GM21576 (cell line): ENCODE data around the gene FGD3.
"Not testable (repeated sequence)": the region's sequence is repeated elsewhere in the genome, so short reads cannot be mapped to it uniquely, and the experiment has no call there.

Experiments
- ATAC-seq: cut with Tn5 transposase; IDR thresholded peaks from one replicate; pipeline ENCODE4 v1.9.1; 2021; ENCODE audit warnings: mild to moderate bottlenecking, moderate library complexity; ENCODE audit not compliant: unreplicated experiment

FGD3 gene

DNA sequence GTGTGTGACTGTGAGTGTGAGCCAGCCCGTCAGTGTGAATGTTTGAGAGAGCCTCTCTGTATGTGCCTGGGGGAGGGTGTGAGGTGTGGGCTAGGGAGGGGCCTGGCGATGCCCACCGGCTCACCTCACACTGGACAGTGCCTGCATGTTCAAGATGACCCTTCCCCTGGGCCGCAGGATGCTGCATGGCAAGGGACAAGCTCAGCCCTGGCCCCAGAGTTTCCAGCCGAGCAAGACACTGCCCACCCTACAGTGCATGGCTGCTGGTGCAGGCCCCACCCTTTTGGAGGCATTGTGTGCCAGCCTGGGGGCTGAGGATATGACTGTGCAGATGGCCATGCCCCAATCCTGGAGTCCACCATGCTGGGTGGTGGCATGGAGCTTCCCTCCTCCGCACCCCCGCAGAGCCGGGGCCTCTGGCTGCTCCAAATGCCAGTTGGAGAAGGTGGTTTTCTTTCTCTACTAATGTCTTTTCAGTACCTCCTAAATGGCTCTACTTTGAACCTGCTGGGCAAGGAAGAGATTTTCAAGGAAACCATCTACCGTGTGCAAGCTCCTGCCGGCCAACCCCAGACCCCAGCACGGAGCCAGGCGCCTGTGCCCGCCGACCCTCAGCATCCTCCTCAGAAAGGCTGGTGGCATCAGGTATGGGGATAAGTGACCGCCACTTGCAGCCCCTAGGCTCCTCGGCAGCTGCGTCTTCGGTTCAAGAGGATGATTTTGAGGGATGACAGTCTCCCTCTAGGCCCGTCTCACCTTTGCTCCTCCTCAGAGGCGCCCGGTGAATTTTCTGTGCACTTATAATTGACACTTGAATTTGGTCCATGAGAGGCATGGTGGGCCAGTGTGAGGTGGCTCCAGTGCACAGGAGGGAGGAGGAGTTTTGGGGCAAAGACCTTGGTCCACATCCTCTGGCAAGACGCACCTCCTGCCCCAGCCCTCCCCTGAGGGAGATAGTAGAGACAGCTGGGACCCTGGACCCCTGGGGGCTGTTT, 27.7 kb downstream of the FGD3 start:
- ATAC-seq = no peak

DNA sequence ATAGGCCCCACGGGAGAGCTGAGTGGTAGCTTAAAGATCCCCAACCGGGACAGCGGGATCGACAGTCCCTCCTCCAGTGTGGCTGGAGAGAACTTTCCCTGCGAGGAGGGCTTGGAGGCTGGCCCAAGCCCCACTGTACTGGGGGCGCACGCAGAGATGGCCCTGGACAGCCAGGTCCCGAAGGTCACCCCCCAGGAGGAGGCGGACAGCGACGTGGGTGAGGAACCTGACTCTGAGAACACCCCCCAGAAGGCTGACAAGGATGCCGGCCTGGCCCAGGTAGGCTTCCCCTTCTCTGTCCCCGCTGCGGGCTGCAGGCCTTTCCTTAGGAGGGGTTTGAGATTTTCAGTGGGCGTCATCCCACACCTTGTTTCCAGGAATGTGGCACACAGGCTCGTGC, 29.1 kb downstream of the FGD3 start:
- ATAC-seq = no peak

DNA sequence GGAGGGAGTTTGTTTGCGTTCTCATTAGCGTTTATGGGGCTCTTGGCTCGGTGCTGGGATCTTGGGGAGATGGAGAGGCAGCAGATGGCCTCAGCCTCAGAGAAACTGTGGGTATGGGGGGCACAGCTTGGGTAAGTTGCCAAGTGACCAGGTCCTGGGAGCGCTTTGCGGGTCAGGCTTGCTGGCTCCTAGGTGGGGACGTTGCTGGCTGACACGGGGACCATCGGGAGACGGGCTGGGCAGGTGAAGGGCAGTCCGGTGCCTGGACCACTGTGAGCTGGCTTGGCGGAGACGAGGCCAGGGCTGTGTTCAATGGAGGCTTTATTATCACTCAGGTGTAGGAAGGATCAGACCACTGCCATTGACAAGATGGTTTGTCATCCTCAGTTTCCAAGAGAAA, 30.0 kb downstream of the FGD3 start:
- ATAC-seq = no peak

DNA sequence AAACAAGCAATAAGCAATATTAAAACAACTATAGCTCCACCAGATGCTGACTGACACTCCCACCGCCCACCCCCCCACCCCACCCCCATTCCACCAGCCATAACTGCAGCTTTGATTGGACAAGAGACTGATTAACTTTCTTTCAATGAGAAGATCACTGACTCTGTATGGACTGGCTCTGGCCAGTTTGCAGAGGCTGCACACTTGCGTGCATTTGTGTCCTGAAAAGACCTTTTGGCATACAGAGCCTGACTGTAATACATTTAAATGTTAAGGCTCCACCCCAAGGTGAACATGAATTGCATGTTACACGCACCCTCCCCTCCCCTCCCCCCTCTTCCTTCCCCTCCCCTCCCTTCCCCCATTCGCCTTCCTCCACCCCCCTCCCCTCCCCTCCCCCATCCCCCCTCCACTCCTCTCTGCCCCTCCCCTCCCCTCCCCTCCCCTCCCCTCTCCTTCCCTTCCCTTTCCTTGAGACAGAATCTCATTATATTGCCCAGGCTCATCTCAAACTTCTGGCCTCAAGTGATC, 31.1 kb downstream of the FGD3 start:
- ATAC-seq = no peak

DNA sequence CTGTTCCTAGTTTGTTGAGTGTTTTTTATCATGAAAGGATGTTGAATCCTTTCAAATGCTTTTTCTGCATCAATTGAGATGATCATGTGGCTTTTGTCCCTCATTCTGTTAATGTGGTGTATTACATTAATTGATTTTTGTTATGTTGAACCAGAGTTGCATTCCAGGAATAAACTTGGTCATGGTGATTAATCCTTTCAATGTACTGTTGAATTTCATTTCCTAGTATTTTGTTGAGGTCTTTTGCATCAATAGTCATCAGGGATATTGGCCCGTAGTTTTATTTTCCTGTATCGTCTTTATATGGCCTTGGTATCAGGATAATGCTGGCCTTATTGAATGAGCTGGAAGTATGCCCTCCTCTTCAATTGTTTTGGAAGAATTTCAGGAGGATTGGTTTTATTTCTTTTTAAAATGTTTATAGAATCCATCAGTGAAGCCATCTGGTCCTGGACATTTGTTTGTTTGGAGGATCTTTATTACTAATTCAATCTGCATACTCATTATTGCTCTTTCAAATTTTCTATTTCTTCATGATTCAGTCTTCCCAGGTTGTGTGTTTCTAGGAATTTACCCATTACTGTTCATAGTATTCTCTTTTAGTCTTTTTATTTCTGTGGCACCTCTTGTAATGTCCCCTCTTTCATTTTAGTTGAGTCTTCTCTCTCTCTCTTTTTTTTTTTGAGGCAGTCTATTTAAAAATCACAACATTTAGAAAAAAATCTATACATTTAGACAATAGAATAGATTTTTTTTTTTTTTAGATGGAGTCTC, 32.1 kb downstream of the FGD3 start:
- ATAC-seq = no peak

DNA sequence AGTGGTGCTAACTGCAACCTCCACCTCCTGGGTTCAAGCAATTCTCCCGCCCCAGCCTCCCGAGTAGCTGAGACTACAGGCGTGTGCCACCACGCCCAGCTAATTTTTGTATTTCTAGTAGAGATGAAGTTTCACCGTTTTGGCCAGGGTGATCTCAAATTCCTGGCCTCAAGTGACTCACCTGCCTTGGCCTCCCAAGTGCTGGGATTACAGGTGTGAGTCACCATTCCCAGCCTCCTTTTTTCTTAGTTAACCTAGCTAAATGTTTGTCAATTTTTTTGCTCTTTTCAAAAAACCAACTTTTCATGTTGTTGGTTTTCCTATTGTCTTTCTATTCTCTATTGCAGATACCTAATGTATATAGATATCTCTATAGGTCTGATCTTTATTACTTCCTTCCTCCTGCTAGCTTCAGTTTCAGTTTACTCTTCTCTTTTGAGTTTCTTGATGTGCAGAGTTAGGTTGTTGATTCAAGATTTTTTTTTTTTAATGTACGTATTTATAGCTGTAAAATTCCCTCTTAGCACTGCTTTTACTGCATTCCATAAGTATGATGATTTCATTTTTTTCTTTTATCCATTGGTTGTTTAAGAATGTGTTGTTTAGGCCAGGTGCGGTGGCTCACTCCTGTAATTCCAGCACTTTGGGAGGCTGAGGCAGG, 32.9 kb downstream of the FGD3 start:
- no peak for ATAC-seq

DNA sequence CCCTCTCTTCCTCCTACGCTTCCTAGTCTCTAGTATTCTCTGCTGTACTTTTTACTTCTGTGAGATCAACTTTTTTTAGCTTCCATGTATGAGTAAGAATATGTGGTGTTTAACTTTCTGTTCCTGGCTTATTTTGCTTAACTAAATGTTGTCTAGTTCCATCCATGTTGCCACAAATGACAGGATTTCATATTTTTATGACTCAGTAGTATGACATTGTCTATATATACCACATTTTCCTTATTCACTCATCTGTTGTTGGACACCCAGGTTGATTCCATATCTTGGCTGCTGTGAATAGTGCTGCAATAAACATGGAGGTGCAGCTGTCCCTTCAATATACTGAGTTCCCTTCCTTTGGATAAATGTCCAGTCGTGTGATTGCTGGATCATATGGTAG, 34.8 kb downstream of the FGD3 start:
- ATAC-seq = no peak

DNA sequence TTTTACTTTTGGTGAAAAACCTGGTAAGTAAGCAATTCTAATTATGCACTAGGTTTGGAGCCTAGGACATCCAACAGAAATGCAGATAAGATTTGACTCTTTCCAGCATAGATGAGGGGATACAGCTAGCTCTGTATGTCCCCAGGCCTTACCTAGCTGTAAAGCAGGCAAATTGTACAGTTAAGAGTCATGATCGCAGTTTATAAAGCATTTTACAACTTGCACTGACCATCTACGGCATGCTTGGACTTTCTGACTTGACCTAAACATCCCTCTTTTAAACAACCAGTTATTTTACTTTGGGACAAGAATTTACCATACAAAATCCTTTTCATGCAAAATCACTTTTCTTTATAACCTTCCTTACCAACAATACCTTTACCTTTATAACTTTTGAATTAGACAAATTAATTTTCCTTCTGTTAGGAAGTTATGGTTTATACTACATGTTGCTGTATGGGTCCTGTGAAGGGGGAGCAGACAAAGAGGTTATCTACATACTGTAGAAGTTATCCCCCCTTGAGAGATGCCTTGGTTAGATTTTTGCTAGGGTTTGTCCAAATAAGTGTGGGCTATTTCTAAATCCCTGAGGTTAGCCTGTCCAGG, 36.8 kb downstream of the FGD3 start:
- ATAC-seq = no peak

DNA sequence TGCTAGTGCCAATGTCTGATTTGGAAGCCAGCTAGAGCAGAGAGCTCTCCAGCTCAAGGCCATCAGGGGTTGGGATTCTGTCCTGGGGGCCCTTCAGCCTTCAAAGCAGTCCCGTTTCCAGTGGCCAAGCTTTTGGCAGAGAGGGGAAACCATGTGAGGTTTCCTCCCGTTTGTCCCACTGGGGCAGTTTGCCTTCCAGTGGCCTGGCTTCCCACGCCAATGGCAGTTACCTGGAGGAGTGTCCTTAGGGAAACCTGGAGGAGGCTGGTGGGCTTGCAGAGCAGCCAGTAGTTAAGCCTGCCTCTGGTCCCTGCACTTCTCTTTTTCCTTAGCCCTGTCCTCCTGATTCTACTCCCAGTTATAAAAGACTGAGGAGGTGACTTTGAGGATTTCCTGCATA, 37.7 kb downstream of the FGD3 start:
- ATAC-seq = no peak

DNA sequence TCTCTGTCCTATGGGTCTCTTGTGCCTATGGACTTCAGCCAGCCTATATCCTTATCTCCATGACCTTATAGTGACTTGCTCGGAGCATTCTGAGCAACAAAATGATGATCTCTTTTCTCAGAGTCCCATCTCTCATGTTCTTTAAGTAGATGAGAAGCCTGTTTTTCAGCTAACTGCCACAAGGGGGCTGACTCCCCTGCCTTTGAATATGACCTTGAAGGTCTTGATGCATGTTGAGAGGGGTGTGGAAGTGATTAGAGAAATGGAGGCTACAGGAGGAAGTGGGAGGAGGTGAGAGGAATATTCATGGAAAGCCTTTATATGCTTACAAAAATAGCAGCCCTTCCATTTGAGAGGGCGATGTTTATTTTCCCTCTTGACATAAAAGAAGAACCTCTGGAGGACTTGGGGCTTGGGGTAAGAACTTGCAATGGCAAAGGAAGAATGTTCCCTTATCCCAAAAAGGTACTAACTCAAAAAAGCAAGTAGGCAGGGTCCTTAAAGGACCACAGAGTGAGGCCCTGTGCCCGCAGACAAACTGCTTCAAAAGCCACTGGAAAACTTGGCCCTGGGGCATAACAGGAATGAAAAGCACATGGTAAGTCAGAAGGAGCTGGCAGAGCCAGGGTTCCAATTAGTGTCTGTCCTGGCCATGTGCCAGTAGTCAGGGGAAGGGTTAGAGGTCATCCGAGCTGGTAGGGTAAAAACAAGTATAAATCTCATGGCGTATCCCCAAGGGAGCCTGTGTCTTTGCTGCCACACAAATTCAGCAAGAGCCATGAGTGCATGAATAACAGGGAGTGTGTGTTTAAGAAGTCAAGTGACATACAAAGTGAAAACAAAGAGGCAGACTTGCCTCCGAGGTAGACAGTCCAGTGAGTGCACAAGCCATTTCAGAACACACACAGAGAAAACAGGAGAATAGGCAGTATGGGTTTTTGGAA, 39.1 kb downstream of the FGD3 start:
- ATAC-seq = no peak

DNA sequence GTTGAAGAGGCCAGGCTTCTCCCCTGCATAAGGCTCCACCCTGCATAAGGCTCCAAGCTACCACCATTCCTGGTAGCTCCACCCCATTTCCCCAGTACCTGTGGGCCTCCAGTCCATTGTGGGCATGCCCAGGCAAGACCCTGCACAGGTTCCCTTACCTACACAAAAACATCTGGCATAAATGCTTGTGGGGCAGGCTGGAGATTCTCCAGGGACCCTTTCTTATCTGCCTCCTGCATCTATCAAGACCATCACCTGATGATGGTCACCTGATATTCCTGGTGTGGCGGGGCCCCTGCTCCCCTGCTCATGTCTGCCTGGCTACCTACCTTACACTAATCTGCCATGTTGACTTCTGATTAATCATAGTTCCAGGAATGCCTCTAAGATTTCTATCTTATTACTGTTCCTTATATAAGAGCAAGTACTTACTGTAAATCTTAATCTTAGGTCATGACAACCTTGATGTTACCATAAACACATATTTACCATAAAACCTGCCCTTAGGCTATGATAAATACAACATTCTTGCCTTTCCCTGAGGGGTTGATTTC, 41.0 kb downstream of the FGD3 start:
- ATAC-seq = no peak

DNA sequence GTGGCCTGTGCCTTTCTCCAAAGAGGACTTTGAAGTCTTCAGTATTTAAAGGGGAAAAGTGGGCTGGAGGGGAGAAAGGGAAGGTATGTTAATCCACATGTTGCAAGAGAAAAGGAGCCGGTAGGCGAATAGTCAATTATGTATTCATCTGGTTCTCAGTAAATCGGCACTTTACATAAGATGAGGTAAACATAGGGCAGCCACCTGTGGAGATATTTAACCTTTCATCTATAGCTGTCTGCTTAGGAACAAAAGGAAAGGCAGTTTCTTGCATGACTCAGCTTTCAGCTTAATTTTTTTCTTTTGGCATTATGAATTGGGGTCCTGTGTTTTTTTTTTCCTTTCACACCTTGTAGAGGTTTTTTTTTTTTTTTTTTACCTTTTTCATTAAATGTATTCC, 42.2 kb downstream of the FGD3 start:
- no peak for ATAC-seq

DNA sequence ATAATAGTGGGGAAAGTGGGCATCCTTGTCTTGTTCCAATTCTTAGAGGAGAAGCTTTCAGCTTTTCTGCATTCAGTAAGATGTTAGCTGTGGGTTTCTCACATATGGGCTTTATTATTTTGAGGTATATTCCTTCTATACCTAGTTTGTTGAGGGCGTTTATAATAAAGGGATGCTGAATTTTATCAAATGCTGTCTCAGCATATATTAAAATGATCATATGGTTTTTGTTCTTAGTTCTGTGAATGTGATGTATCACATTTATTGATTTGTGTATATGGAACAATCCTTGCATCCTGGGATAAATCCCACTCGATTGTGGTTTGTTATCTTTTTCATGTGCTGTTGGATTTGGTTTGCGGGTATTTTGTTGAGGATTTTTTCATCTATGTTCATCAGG, 43.1 kb downstream of the FGD3 start:
- no peak for ATAC-seq

DNA sequence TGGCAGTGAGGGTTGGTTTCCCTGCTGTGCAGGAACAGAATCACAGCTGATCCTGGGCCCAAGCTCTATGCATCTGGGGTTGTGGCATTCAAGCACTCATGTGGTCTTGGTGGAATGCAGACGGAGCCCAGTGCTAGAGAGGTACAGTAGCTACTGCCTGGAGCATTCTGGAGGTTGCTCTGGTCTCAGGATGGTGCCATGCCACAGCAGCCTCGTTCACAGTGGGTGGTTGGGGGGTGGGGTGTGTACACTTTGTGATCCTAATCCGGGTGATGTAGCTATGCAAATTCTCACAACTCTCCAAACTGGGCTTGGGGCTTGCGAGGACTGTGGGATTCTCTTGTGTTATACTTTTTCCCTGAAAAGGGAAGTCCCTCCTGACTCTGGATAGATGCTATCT, 45.2 kb downstream of the FGD3 start:
- ATAC-seq = no peak

DNA sequence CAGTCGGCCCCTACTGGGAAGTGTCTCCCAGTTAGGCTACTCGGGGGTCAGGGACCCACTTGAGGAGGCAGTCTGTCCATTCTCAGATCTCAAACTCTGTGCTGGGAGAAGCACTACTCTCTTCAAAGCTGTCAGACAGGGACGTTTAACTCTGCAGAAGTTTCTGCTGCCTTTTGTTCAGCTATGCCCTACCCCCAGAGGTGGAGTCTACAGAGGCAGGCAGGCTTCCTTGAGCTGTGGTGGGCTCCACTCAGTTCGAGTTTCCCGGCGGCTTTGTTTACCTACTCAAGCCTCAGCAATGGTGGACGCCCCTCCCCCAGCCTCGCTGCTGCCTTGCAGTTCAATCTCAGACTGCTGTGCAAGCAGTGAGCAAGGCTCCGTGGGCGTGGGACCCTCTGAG, 51.5 kb downstream of the FGD3 start:
- ATAC-seq = not testable (repeated sequence)

DNA sequence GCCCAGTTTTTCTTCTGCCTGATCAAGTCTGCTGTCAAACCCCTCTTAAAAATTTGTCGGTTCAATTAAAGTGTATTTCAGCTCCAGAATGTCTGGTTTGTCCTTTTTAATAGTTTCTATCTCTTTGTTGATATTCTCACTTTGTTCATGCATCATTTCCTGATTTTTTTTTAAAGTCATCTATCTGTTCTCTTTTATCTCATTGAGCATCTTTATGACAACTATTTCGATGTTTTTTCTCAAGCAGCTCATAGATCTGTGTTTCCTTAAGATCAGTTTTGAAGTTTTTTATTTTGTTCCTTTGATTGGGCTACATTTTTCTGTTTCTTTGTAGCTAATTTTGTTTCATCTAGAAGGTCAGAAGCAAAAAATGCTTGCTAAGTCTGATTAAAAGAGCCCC, 53.7 kb downstream of the FGD3 start:
- no peak for ATAC-seq

DNA sequence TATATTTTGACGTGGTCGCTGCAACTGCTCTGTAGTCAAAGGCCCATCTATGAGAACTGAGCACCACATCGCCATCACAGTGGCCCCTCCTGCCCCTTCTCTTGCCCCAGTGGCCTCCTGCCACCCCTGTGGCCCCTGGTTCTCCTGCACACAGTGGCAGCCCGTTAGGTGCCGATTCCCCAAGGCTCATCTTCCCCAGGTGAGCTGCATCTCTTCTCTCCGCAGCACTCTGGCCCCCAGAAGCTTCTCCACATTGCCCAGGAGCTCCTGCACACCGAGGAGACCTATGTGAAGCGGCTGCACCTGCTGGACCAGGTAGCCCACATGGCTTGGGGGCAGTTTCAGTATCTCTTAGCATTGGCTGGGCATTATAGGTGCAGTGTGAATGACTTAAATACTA, 55.4 kb downstream of the FGD3 start:
- no peak for ATAC-seq

DNA sequence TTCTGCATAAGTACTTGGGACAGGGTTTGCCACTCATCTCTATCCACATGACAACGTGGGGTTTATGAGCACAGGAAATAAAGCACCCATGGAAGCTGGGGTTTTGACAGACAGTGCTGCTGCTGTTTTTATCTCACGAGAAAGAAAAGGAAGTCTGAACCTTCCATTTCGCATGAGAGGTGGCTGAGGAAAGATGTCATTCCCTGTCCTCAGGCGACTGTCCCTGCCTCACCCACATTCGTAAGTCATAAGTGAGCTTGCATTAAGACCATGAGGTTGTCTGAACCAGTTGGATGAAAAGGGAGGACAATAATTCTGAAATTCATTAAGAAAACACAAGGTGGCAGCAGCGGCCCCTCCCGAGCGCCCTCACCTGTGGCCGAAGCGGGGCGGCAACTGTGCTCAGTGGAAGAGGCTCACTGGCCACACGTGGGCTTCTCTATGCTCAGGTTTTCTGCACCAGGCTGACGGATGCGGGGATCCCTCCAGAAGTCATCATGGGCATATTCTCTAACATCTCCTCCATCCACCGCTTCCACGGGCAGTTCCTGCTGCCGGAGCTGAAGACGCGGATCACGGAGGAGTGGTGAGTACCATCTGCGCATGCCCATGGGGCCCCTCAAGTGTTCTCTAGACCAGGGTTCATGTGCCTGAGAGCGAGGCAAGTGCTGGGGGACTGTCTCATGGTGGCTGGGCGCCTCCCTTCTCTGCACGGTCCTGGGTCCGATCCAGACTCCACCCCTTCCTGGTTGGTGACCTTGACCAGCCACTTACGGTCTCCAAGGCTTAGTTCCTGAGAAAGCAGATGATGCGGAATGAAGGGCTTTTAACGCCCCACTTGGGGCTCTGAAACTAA, 56.5 kb downstream of the FGD3 start:
- ATAC-seq = peak; percentile 59

DNA sequence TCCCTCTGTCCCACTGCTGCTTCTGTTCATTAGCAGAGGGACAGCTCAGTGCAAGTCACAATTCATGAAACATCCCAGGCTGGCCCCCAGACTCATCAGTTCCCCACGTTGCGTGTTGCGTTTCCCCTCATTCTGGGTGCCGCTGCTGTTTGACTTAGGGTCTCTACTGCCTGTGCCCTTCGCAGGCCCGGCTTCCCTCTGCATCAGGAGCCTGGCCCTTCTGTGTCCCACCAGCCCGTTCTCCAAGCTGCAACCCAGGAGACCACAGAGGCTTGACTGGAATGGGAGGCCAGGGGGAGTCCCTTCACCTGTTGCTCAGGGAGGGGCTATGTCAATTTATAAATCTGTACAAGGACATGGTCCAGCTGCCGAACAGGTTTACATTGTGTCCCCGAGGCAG, 57.2 kb downstream of the FGD3 start:
- no peak for ATAC-seq
